ENCODE results near the gene OLA1. TPM values are rescaled to one million over a fixed set of nuclear protein-coding genes. Genes with fewer than 3 reads are reported as not detected.
A peak's percentile ranks its signal among the peaks of the same experiment; 100 is the strongest.

OLA1 gene
- total and polyA plus RNA-seq, 9 of the 15 experiments (the other 6 are each of a cell fraction or from before 2014, with no cell fraction given): 208 to 353 (median 225) TPM

DNA sequence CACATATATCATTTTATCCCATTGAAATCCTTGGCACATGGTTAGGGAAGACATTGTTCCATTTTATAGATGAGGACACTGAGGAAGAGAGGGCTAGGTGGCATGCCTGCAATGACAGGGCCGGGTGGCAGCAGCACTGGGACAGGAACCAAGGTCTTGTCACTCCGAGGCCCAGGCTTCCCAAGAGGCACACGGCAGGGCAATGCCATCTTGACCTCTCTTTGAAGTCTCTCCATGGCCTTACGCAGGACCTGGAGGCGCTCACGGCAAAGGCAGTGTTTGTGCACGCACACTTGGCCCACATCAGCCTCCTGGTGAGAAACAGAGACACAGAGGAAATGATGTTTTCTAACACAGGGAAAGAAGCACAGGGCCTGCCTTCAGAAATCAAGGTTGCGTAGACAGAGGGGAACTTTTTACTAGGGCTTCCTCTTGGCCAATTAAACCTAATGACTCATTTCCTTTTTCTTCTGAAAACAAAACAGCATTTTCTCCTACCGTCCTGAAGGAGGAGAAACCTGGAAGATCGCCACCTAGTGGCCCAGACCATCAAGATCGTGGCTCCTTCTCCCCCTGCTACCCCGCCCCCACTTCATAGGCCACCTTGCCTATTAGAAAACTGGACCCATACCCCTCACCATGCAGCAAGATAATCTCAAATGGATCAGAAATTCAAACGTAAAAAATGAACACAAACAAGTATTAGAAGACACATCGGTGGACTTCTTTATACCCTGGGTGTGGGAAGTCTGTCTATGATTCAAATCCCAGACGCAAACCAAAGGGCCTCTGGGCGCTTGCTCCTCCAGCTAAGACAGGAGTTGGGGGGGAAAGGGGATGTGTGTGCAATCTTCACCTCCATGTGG, 208.5 kb downstream of the OLA1 start (continued):
- peak in 1 of 2 experiments; percentile 92; a peak in 2 of 4 replicates for TF ChIP-seq MAZ (CRISPR knock-in tag; conservative IDR thresholded peaks at IDR 0.05 in 1 of 2, IDR thresholded peaks at IDR 0.05 in 1 of 2)
- peak; percentile 51; the same call in 1 of the 2 replicates for TF ChIP-seq BACH1 (tag; IDR thresholded peaks at IDR 0.05)
- TF ChIP-seq ZKSCAN8 (CRISPR knock-in tag; IDR thresholded peaks at IDR 0.05): no peak
- 0 out of 2 replicates have a peak, but pooled peaks have one; percentile 33 for TF ChIP-seq ZNF384 (IDR thresholded peaks at IDR 0.05; ENCODE audit: low read depth, low read length)
- TF ChIP-seq, protein P1, sequence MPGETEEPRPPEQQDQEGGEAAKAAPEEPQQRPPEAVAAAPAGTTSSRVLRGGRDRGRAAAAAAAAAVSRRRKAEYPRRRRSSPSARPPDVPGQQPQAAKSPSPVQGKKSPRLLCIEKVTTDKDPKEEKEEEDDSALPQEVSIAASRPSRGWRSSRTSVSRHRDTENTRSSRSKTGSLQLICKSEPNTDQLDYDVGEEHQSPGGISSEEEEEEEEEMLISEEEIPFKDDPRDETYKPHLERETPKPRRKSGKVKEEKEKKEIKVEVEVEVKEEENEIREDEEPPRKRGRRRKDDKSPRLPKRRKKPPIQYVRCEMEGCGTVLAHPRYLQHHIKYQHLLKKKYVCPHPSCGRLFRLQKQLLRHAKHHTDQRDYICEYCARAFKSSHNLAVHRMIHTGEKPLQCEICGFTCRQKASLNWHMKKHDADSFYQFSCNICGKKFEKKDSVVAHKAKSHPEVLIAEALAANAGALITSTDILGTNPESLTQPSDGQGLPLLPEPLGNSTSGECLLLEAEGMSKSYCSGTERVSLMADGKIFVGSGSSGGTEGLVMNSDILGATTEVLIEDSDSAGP (CRISPR knock-in tag; IDR thresholded peaks at IDR 0.05): 0 out of 2 replicates have a peak, but pooled peaks have one; percentile 17
- no peak for TF ChIP-seq ZFP1 (CRISPR knock-in tag; IDR thresholded peaks at IDR 0.05)
- peak; percentile 89 for TF ChIP-seq JUN (IDR thresholded peaks at IDR 0.05; ENCODE audit: borderline replicate concordance, low read depth, low read length)
- TF ChIP-seq JUN (CRISPR knock-in tag; IDR thresholded peaks at IDR 0.05; ENCODE audit: borderline replicate concordance): no peak
- peak; percentile 83; the same call in 1 of the 2 replicates for TF ChIP-seq SPI1 (IDR thresholded peaks at IDR 0.05; ENCODE audit: borderline replicate concordance, low read depth, low read length)
- TF ChIP-seq RBM14 (IDR thresholded peaks at IDR 0.05; ENCODE audit: borderline replicate concordance, insufficient read depth, low read depth, low read length): no peak
- TF ChIP-seq PTRF (tag; IDR thresholded peaks at IDR 0.05): no peak
- TF ChIP-seq CBX1 (IDR thresholded peaks at IDR 0.05; ENCODE audit: low read depth): peak; percentile 73; the same call in 1 of the 2 replicates
- TF ChIP-seq, protein P2, sequence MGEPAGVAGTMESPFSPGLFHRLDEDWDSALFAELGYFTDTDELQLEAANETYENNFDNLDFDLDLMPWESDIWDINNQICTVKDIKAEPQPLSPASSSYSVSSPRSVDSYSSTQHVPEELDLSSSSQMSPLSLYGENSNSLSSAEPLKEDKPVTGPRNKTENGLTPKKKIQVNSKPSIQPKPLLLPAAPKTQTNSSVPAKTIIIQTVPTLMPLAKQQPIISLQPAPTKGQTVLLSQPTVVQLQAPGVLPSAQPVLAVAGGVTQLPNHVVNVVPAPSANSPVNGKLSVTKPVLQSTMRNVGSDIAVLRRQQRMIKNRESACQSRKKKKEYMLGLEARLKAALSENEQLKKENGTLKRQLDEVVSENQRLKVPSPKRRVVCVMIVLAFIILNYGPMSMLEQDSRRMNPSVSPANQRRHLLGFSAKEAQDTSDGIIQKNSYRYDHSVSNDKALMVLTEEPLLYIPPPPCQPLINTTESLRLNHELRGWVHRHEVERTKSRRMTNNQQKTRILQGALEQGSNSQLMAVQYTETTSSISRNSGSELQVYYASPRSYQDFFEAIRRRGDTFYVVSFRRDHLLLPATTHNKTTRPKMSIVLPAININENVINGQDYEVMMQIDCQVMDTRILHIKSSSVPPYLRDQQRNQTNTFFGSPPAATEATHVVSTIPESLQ (CRISPR knock-in tag; IDR thresholded peaks at IDR 0.05): no peak
- TF ChIP-seq, protein P3, sequence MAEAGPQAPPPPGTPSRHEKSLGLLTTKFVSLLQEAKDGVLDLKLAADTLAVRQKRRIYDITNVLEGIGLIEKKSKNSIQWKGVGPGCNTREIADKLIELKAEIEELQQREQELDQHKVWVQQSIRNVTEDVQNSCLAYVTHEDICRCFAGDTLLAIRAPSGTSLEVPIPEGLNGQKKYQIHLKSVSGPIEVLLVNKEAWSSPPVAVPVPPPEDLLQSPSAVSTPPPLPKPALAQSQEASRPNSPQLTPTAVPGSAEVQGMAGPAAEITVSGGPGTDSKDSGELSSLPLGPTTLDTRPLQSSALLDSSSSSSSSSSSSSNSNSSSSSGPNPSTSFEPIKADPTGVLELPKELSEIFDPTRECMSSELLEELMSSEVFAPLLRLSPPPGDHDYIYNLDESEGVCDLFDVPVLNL (CRISPR knock-in tag; IDR thresholded peaks at IDR 0.05; ENCODE audit: low read depth): peak; percentile 12; the same call in 1 of the 2 replicates
- TF ChIP-seq GATAD2B (IDR thresholded peaks at IDR 0.05; ENCODE audit: borderline replicate concordance): peak; percentile 32; the same call in 1 of the 2 replicates
- TF ChIP-seq, protein P4, sequence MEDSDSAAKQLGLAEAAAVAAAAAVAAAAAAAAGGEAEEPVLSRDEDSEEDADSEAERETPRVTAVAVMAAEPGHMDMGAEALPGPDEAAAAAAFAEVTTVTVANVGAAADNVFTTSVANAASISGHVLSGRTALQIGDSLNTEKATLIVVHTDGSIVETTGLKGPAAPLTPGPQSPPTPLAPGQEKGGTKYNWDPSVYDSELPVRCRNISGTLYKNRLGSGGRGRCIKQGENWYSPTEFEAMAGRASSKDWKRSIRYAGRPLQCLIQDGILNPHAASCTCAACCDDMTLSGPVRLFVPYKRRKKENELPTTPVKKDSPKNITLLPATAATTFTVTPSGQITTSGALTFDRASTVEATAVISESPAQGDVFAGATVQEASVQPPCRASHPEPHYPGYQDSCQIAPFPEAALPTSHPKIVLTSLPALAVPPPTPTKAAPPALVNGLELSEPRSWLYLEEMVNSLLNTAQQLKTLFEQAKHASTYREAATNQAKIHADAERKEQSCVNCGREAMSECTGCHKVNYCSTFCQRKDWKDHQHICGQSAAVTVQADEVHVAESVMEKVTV (CRISPR knock-in tag; IDR thresholded peaks at IDR 0.05): peak; percentile 71
- no peak for TF ChIP-seq ZC3H8 (IDR thresholded peaks at IDR 0.05)
- TF ChIP-seq, protein P5, sequence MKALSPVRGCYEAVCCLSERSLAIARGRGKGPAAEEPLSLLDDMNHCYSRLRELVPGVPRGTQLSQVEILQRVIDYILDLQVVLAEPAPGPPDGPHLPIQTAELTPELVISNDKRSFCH (CRISPR knock-in tag; IDR thresholded peaks at IDR 0.05): no peak
- TF ChIP-seq, protein P5 (tag; IDR thresholded peaks at IDR 0.05): peak; percentile 56; the same call in 1 of the 2 replicates
- TF ChIP-seq HCFC1 (IDR thresholded peaks at IDR 0.05; ENCODE audit: low read depth, low read length): 0 out of 2 replicates have a peak, but pooled peaks have one; percentile 34

All from K562 (cell line).